NK-92 (cell line): Measurements from ENCODE around the gene IDUA.
"Not testable (repeated sequence)": the region's sequence is repeated elsewhere in the genome, so short reads cannot be mapped to it uniquely, and the experiment has no call there.

ENCODE experiments used
- DNase-seq: peaks from one replicate; lab custom pipeline; 2025; ENCODE audit not compliant: unreplicated experiment; lab: John Stamatoyannopoulos, UW

IDUA gene

GRCh38 chr4:1043162-1043561 is 56.3 kb downstream of the IDUA start:
- no peak for DNase-seq

- DNase-seq: no peak
Measured at GRCh38 chr4:1043651-1044468, 57.0 kb downstream of the IDUA start.

GRCh38 chr4:1044469-1045192 is 57.8 kb downstream of the IDUA start:
- no peak for DNase-seq

GRCh38 chr4:1045193-1045594 is 58.4 kb downstream of the IDUA start:
- DNase-seq: no peak

- DNase-seq: no peak
Measured at GRCh38 chr4:1045595-1046201, 58.9 kb downstream of the IDUA start.

- not testable (repeated sequence) for DNase-seq
Measured at GRCh38 chr4:1046581-1047011, 59.8 kb downstream of the IDUA start.

- no peak for DNase-seq
Measured at GRCh38 chr4:1047106-1047975, 60.5 kb downstream of the IDUA start.

- no peak for DNase-seq
Measured at GRCh38 chr4:1047976-1048772, 61.3 kb downstream of the IDUA start.

GRCh38 chr4:1048773-1049590 is 62.1 kb downstream of the IDUA start:
- no peak for DNase-seq

- no peak for DNase-seq
Measured at GRCh38 chr4:1049591-1049905, 62.7 kb downstream of the IDUA start.

- DNase-seq: no peak
Measured at GRCh38 chr4:1050486-1051213, 63.8 kb downstream of the IDUA start.

GRCh38 chr4:1051472-1051871 is 64.6 kb downstream of the IDUA start:
- no peak for DNase-seq

GRCh38 chr4:1052231-1052671 is 65.4 kb downstream of the IDUA start:
- DNase-seq: no peak

- no peak for DNase-seq
Measured at GRCh38 chr4:1053080-1053661, 66.3 kb downstream of the IDUA start.

GRCh38 chr4:1053891-1054290 is 67.0 kb downstream of the IDUA start:
- DNase-seq: not testable (repeated sequence)
